Liver (tissue), 3 donors: ENCODE results near the gene EMC1.
"Not testable (repeated sequence)": the region's sequence is repeated elsewhere in the genome, so short reads cannot be mapped to it uniquely, and the experiment has no call there.

Source experiments
- RAD21 ChIP-seq, 2 donors: IDR thresholded peaks; 2 replicates each; pipeline ENCODE4 v1.6.1; 2016; ENCODE audit warnings: antibody characterized with exemption in 2 of 2, mild to moderate bottlenecking in 2 of 2
- SP1 ChIP-seq: IDR thresholded peaks from 2 replicates; pipeline ENCODE4 v1.6.1; 2018; ENCODE audit warnings: antibody characterized with exemption, mild to moderate bottlenecking
- YY1 ChIP-seq: IDR thresholded peaks from 2 replicates; pipeline ENCODE4 v1.6.1; 2016; ENCODE audit warnings: antibody characterized with exemption, mild to moderate bottlenecking
- TF ChIP-seq, protein P1 (sequence below): fragments of 150-350 bp; IDR thresholded peaks from 2 replicates; pipeline ENCODE4 v1.5.1; 2017; ENCODE audit warnings: improper control_type of control experiment, low read depth, low read length; ENCODE audit not compliant: missing input control
- donor health status: healthy.
- donor health status: healthy.

DNA sequence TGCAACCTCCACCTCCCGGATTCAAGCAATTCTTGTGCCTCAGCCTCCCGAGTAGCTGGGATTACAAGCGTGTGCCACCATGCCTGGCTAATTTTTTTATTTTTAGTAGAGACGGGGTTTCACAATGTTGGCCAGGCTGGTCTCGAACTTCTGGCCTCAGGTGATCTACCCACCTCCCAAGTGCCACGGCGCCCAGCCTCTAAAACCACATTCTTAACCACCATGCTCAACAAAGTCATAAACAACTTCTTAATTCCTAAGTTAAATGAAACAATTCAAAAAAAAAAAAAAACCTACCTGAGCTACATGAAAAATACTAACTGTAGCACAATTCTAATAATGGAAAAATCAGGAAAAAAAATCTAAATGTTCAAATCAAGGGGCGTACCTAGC is 71.1 kb downstream of the EMC1 start:
- TF ChIP-seq, protein P1, sequence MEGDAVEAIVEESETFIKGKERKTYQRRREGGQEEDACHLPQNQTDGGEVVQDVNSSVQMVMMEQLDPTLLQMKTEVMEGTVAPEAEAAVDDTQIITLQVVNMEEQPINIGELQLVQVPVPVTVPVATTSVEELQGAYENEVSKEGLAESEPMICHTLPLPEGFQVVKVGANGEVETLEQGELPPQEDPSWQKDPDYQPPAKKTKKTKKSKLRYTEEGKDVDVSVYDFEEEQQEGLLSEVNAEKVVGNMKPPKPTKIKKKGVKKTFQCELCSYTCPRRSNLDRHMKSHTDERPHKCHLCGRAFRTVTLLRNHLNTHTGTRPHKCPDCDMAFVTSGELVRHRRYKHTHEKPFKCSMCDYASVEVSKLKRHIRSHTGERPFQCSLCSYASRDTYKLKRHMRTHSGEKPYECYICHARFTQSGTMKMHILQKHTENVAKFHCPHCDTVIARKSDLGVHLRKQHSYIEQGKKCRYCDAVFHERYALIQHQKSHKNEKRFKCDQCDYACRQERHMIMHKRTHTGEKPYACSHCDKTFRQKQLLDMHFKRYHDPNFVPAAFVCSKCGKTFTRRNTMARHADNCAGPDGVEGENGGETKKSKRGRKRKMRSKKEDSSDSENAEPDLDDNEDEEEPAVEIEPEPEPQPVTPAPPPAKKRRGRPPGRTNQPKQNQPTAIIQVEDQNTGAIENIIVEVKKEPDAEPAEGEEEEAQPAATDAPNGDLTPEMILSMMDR, result not testable (repeated sequence)
- TF ChIP-seq RAD21 (IDR thresholded peaks at IDR 0.05); SP1; YY1: not testable (repeated sequence)
